ENCODE measurements around the gene RELN.

GRCh38 chr7:103918631-103919271 is 70.7 kb downstream of the RELN start:
- TF ChIP-seq MYC (IDR thresholded peaks at IDR 0.05; ENCODE audit: low read depth, low read length) (no peak), CTCF (IDR thresholded peaks at IDR 0.05; ENCODE audit: low read depth, low read length) (no peak), POLR2A (IDR thresholded peaks at IDR 0.05; ENCODE audit: extremely low read depth, insufficient read length) (no peak)
